ENCODE results near the gene ADAMTS2.
A peak's percentile ranks its signal among the peaks of the same experiment; 100 is the strongest.

The ADAMTS2 gene

DNA sequence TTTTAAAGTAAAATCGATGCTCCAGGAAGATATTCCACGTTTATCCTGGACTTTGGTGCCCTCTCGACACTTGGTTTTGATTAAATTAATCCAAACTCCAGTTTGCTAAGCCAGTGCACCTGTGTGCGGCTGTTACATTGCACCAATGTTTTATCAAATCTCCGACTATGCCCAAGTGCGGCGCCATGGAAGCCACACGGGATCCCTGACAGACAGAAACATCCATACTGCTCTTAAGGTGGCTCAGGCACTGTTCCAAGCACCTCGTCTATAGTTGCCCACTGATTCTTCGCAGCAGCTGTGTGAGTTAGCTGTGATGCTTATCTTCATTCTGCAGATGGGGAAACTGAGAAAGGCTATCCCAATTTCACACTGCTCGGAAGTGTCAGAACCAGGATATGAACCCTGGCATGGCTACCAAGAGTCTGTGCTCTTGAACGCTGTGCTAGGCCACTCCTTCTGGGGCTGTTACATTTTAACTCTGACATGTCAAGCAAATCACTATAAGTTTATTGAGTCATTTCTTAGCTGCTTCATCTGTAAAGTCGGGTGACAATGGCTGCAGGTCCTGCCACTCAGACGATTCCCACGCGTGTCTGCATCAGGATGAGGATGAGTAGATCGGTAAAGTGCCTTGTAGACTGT is 113.0 kb downstream of the ADAMTS2 start:
- H4K8ac ChIP-seq (ENCODE audit: low read depth, low read length) = no peak overlapping the region
- H3K4me3 ChIP-seq (ENCODE audit: low read length in 2 of 2) = no peak overlapping the region
- H2BK15ac ChIP-seq (ENCODE audit: low read length) = no peak overlapping the region
- WGBS, 2 donors (ENCODE audit: extremely low coverage in 2 of 2, insufficient read length in 2 of 2, insufficient replicate concordance in 1 of 2) = no CpG with 5 or more reads among the region's 17 CpGs
- peaks cover 0 to 15% of the 10 kb centered on the region in 2 donors for H3K4me1 ChIP-seq (ENCODE audit: control insufficient read depth in 2 of 2, insufficient read depth in 1 of 2, low read depth in 1 of 2, low read length in 2 of 2)
- no peak overlapping the region for H2AK5ac ChIP-seq (ENCODE audit: low read depth, low read length)
- H3K4ac ChIP-seq (ENCODE audit: low read length) = no peak overlapping the region
- H3K4me2 ChIP-seq (ENCODE audit: insufficient read depth, low read length, poor library complexity, severe bottlenecking) = no peak overlapping the region
- H4K91ac ChIP-seq (ENCODE audit: low read depth, low read length, poor library complexity) = no peak overlapping the region
- no peak overlapping the region for H2AFZ ChIP-seq (ENCODE audit: low read length)
- no peak overlapping the region for H2BK120ac ChIP-seq (ENCODE audit: low read depth, low read length)
- no peak overlapping the region for H3K18ac ChIP-seq (ENCODE audit: low read length)
- H3K9me3 ChIP-seq (replicated peaks in 1 of 2; ENCODE audit: control insufficient read depth in 2 of 2, insufficient read depth in 1 of 2, low read depth in 1 of 2, low read length in 2 of 2) = no peaks in the 10 kb centered on the region
- H3K23ac ChIP-seq (ENCODE audit: low read depth, low read length, poor library complexity) = no peak overlapping the region
- no peak for DNase-seq (ENCODE audit: low spot score)
- H3K36me3 ChIP-seq (replicated peaks in 1 of 2; ENCODE audit: control insufficient read depth in 2 of 2, insufficient read depth in 2 of 2, low read length in 2 of 2) = peaks cover 0 to 2% of the 10 kb centered on the region in 2 donors
- no peak overlapping the region for H2BK12ac ChIP-seq (ENCODE audit: low read length)
- H3K27ac ChIP-seq (replicated peaks; ENCODE audit: low read length) = no peak overlapping the region
- no peaks in the 10 kb centered on the region for H3K27me3 ChIP-seq (ENCODE audit: control insufficient read depth in 3 of 3, insufficient read depth in 3 of 3, low read depth in 1 of 3, low read length in 3 of 3)
- H3K79me1 ChIP-seq (ENCODE audit: low read depth, low read length) = no peaks in the 10 kb centered on the region
- no peak overlapping the region for H3K9ac ChIP-seq (ENCODE audit: low read depth, low read length, poor library complexity)
- no peak overlapping the region for H3K14ac ChIP-seq (ENCODE audit: low read length)
- H2BK5ac ChIP-seq (ENCODE audit: low read length) = no peak overlapping the region

DNA sequence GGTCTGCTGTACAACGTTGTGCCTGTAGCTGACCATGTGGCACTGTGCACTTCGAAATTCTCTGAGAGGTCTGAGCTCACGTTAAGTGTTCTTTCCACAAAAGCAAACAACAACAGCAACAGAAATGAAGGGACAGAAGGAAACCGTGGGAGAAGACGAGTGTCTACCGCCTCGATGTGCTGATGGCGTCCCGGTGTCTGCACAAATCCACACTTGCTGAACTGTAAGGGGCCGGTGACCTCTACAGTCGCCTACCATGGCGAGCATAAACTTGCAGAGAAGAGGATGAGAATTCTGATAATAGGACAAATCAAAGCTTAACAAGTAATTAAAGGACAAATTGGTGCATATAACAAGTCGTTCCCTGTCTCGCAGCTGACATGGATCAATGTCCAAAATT is 114.0 kb downstream of the ADAMTS2 start:
- Histone ChIP-seq H3K79me1 (ENCODE audit: low read depth, low read length) (no peaks in the 10 kb centered on the region), H2BK120ac (ENCODE audit: low read depth, low read length) (no peak overlapping the region), H3K4me2 (ENCODE audit: insufficient read depth, low read length, poor library complexity, severe bottlenecking) (no peak overlapping the region), H4K91ac (ENCODE audit: low read depth, low read length, poor library complexity) (no peak overlapping the region), H3K4ac (ENCODE audit: low read length) (no peak overlapping the region), H3K4me1 (ENCODE audit: control insufficient read depth in 2 of 2, insufficient read depth in 1 of 2, low read depth in 1 of 2, low read length in 2 of 2) (peaks cover 0 to 15% of the 10 kb centered on the region in 2 donors), H3K4me3 (ENCODE audit: low read length in 2 of 2) (no peak overlapping the region), H3K23ac (ENCODE audit: low read depth, low read length, poor library complexity) (no peak overlapping the region), H2BK5ac (ENCODE audit: low read length) (no peak overlapping the region), H2AFZ (ENCODE audit: low read length) (no peak overlapping the region), H3K9ac (ENCODE audit: low read depth, low read length, poor library complexity) (no peak overlapping the region), H3K18ac (ENCODE audit: low read length) (no peak overlapping the region), H3K36me3 (replicated peaks in 1 of 2; ENCODE audit: control insufficient read depth in 2 of 2, insufficient read depth in 2 of 2, low read length in 2 of 2) (peaks cover 0 to 2% of the 10 kb centered on the region in 2 donors), H3K14ac (ENCODE audit: low read length) (no peak overlapping the region), H2BK12ac (ENCODE audit: low read length) (no peak overlapping the region), H3K27me3 (ENCODE audit: control insufficient read depth in 3 of 3, insufficient read depth in 3 of 3, low read depth in 1 of 3, low read length in 3 of 3) (no peaks in the 10 kb centered on the region), H3K27ac (replicated peaks; ENCODE audit: low read length) (no peak overlapping the region), H2AK5ac (ENCODE audit: low read depth, low read length) (no peak overlapping the region), H2BK15ac (ENCODE audit: low read length) (no peak overlapping the region), H4K8ac (ENCODE audit: low read depth, low read length) (no peak overlapping the region), H3K9me3 (replicated peaks in 1 of 2; ENCODE audit: control insufficient read depth in 2 of 2, insufficient read depth in 1 of 2, low read depth in 1 of 2, low read length in 2 of 2) (no peaks in the 10 kb centered on the region)
- WGBS, 2 donors (ENCODE audit: extremely low coverage in 2 of 2, insufficient read length in 2 of 2, insufficient replicate concordance in 1 of 2) = no CpG with 5 or more reads among the region's 14 CpGs
- no peak for DNase-seq (ENCODE audit: low spot score)

DNA sequence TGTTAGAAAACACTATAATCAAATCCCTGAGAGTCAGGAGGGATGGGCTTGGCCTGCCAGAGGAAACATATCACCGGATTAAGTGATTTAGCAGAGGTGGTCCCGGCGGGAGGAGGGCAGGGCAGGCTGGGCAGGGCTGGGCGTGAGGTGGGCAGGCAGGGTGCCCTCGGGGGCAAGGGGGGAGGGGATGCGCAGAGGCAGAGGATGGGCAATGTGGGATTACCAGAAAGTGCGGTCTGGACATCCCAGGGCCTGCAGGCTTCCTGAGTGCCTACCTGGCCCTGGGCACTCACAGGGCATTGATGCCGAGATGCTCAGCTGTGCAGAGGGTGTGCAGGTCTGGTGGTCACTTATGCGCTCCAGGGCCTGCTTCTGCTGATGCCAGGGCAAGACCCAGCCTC is 115.2 kb downstream of the ADAMTS2 start:
- DNase-seq (ENCODE audit: low spot score) = no peak
- Histone ChIP-seq H3K27me3 (ENCODE audit: control insufficient read depth in 3 of 3, insufficient read depth in 3 of 3, low read depth in 1 of 3, low read length in 3 of 3) (no peaks in the 10 kb centered on the region), H4K8ac (ENCODE audit: low read depth, low read length) (no peak overlapping the region), H3K9ac (ENCODE audit: low read depth, low read length, poor library complexity) (no peak overlapping the region), H3K9me3 (replicated peaks in 1 of 2; ENCODE audit: control insufficient read depth in 2 of 2, insufficient read depth in 1 of 2, low read depth in 1 of 2, low read length in 2 of 2) (no peaks in the 10 kb centered on the region), H3K23ac (ENCODE audit: low read depth, low read length, poor library complexity) (peak overlapping the region; percentile 61), H3K18ac (ENCODE audit: low read length) (peak overlapping the region; percentile 17), H2BK120ac (ENCODE audit: low read depth, low read length) (no peak overlapping the region), H2BK15ac (ENCODE audit: low read length) (peak overlapping the region; percentile 14), H2BK5ac (ENCODE audit: low read length) (no peak overlapping the region), H3K14ac (ENCODE audit: low read length) (no peak overlapping the region), H3K4ac (ENCODE audit: low read length) (no peak overlapping the region), H3K4me1 (ENCODE audit: control insufficient read depth in 2 of 2, insufficient read depth in 1 of 2, low read depth in 1 of 2, low read length in 2 of 2) (peaks cover 0 to 15% of the 10 kb centered on the region in 2 donors), H3K27ac (replicated peaks; ENCODE audit: low read length) (no peak overlapping the region), H3K79me1 (ENCODE audit: low read depth, low read length) (no peaks in the 10 kb centered on the region), H4K91ac (ENCODE audit: low read depth, low read length, poor library complexity) (no peak overlapping the region), H2BK12ac (ENCODE audit: low read length) (no peak overlapping the region), H3K36me3 (replicated peaks in 1 of 2; ENCODE audit: control insufficient read depth in 2 of 2, insufficient read depth in 2 of 2, low read length in 2 of 2) (peaks cover 0 to 2% of the 10 kb centered on the region in 2 donors), H3K4me3 (ENCODE audit: low read length in 2 of 2) (no peak overlapping the region), H3K4me2 (ENCODE audit: insufficient read depth, low read length, poor library complexity, severe bottlenecking) (no peak overlapping the region), H2AFZ (ENCODE audit: low read length) (no peak overlapping the region), H2AK5ac (ENCODE audit: low read depth, low read length) (no peak overlapping the region)
- no CpG with 5 or more reads among the region's 9 CpGs for WGBS, 2 donors (ENCODE audit: extremely low coverage in 2 of 2, insufficient read length in 2 of 2, insufficient replicate concordance in 1 of 2)

DNA sequence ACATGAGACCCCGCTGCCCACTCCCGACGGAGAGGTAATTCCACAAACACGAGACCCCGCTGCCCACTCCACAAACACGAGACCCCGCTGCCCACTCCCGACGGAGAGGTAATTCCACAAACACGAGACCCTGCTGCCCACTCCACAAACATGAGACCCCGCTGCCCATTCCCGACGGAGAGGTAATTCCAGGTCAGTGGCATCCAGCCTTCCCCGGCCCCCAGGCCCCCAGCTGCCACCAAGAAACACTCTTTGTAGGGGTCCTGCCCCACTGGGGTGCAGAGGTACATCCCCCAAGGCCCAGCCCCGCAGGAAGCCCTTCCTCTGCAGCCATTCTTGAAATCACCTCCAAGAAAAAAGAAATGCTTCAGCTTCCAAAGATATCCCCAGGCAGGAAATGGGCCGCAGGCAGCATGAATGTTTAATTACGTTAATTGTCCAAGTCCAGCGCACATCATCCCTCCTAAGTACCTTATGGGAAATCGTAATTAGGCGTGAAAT is 115.9 kb downstream of the ADAMTS2 start:
- H3K36me3 ChIP-seq (replicated peaks in 1 of 2; ENCODE audit: control insufficient read depth in 2 of 2, insufficient read depth in 2 of 2, low read length in 2 of 2) = peaks cover 0 to 2% of the 10 kb centered on the region in 2 donors
- no peak overlapping the region for H2BK5ac ChIP-seq (ENCODE audit: low read length)
- no peak overlapping the region for H3K14ac ChIP-seq (ENCODE audit: low read length)
- H3K4me2 ChIP-seq (ENCODE audit: insufficient read depth, low read length, poor library complexity, severe bottlenecking) = no peak overlapping the region
- H3K4me3 ChIP-seq (ENCODE audit: low read length in 2 of 2) = no peak overlapping the region
- H3K23ac ChIP-seq (ENCODE audit: low read depth, low read length, poor library complexity) = no peak overlapping the region
- H4K8ac ChIP-seq (ENCODE audit: low read depth, low read length) = no peak overlapping the region
- no peak overlapping the region for H3K9ac ChIP-seq (ENCODE audit: low read depth, low read length, poor library complexity)
- no peak overlapping the region for H2BK15ac ChIP-seq (ENCODE audit: low read length)
- H3K18ac ChIP-seq (ENCODE audit: low read length) = no peak overlapping the region
- H2AK5ac ChIP-seq (ENCODE audit: low read depth, low read length) = no peak overlapping the region
- peaks cover 0 to 14% of the 10 kb centered on the region in 2 donors for H3K4me1 ChIP-seq (ENCODE audit: control insufficient read depth in 2 of 2, insufficient read depth in 1 of 2, low read depth in 1 of 2, low read length in 2 of 2)
- H3K27ac ChIP-seq (replicated peaks; ENCODE audit: low read length) = no peak overlapping the region
- H2BK12ac ChIP-seq (ENCODE audit: low read length) = no peak overlapping the region
- WGBS, 2 donors (ENCODE audit: extremely low coverage in 2 of 2, insufficient read length in 2 of 2, insufficient replicate concordance in 1 of 2) = no CpG with 5 or more reads among the region's 20 CpGs
- H4K91ac ChIP-seq (ENCODE audit: low read depth, low read length, poor library complexity) = no peak overlapping the region
- no peak overlapping the region for H2AFZ ChIP-seq (ENCODE audit: low read length)
- H3K79me1 ChIP-seq (ENCODE audit: low read depth, low read length) = no peaks in the 10 kb centered on the region
- no peak overlapping the region for H3K4ac ChIP-seq (ENCODE audit: low read length)
- H3K27me3 ChIP-seq (ENCODE audit: control insufficient read depth in 3 of 3, insufficient read depth in 3 of 3, low read depth in 1 of 3, low read length in 3 of 3) = no peaks in the 10 kb centered on the region
- no peak overlapping the region for H2BK120ac ChIP-seq (ENCODE audit: low read depth, low read length)
- H3K9me3 ChIP-seq (replicated peaks in 1 of 2; ENCODE audit: control insufficient read depth in 2 of 2, insufficient read depth in 1 of 2, low read depth in 1 of 2, low read length in 2 of 2) = peaks cover 1 to 4% of the 10 kb centered on the region in 2 donors
- no peak for DNase-seq (ENCODE audit: low spot score)
